Muscle of leg (tissue), 16 donors: ENCODE data around the gene ANXA8L1. TPM values are rescaled to one million over a fixed set of nuclear protein-coding genes. Genes with fewer than 3 reads are reported as not detected.
"Not testable (repeated sequence)": the region's sequence is repeated elsewhere in the genome, so short reads cannot be mapped to it uniquely, and the experiment has no call there.

Experiments used
- DNase-seq: peaks from one replicate; pipeline ENCODE4 v3.0.0; 2013
- H3K27ac ChIP-seq: one replicate; pipeline ENCODE4 v1.5.1; 2013; ENCODE audit warnings: mild to moderate bottlenecking, low read length, control low read depth
- H3K27me3 ChIP-seq: one replicate; pipeline ENCODE4 v1.6.1; 2013; ENCODE audit warnings: low read length; ENCODE audit not compliant: control insufficient read depth, insufficient read depth
- H3K36me3 ChIP-seq: one replicate; pipeline ENCODE4 v1.6.1; 2013; ENCODE audit warnings: low read length; ENCODE audit not compliant: control insufficient read depth, insufficient read depth
- H3K4me1 ChIP-seq: one replicate; pipeline ENCODE4 v1.6.1; 2013; ENCODE audit warnings: low read length; ENCODE audit not compliant: control insufficient read depth, insufficient read depth
- H3K4me3 ChIP-seq: one replicate; pipeline ENCODE4 v1.5.1; 2013; ENCODE audit warnings: low read length, control low read depth
- H3K9me3 ChIP-seq: replicated peaks from 2 replicates; pipeline ENCODE4 v1.6.1; 2013; ENCODE audit warnings: low read depth, low read length; ENCODE audit not compliant: control insufficient read depth
- WGBS: methylation state at CpG from one replicate; pipeline ENCODE4 v1.1.5; 2013; ENCODE audit warnings: missing lambda C conversion rate; ENCODE audit not compliant: insufficient coverage; 5-methylcytosine and 5-hydroxymethylcytosine counted together
- long read RNA-seq, 11 donors: transcript quantifications; one replicate each; lab custom pipeline, GENCODE V29; 2026
- polyA plus RNA-seq, 8 donors: library from polyadenylated mRNA; unstranded; fragments of 120-200 nt; gene quantifications; one replicate each; pipeline versions ENCODE4 v1.2.1 to v1.2.3, GENCODE V29; 2013; ENCODE audit warnings: inconsistent platforms in 1 of 8, low replicate concordance in 1 of 8; ENCODE audit not compliant: insufficient read length in 8 of 8, insufficient read depth in 1 of 8
- total RNA-seq: library from RNA; stranded (reverse); fragments of 120-200 nt; gene quantifications from one replicate; pipeline ENCODE4 v1.2.4, GENCODE V29; 2013

The ANXA8L1 gene
- total RNA-seq, result not detected
- 1 to 10 TPM in 1 of 8 donors, under 1 TPM in 3, not detected in 4; 0.15 to 3.9 (median 0.32) TPM for polyA plus RNA-seq
- long read RNA-seq, donor 1, result 0 reads
- long read RNA-seq, donor 2, partial matches to known transcripts, result 0 of 1 reads
- long read RNA-seq, donor 2, other reads (novel, unspliced or antisense), result 0 of 1 reads
- long read RNA-seq, donor 3, result 0 reads
- long read RNA-seq, donor 4, partial matches to known transcripts, result 0 of 1 reads
- long read RNA-seq, donor 4, other reads (novel, unspliced or antisense), result 0 of 1 reads
- long read RNA-seq, donor 5, result 0 reads
- long read RNA-seq, donor 6, result 0 reads
- long read RNA-seq, donor 7, result 0 reads
- long read RNA-seq, donor 8, result 0 reads
- long read RNA-seq, donor 9, result 0 reads
- long read RNA-seq, donor 10, result 0 reads
- long read RNA-seq, donor 11, result 0 reads

GRCh38 chr10:46375406-46375805, at the start of gene ANXA8L1:
Gene ANXA8L1, plus strand, starts transcription at chr10:46375776. Its CDS starts 76 bp downstream, at chr10:46375852.
- H3K9me3 ChIP-seq, H3K4me3 ChIP-seq, DNase-seq, H3K27me3 ChIP-seq, H3K36me3 ChIP-seq, H3K27ac ChIP-seq, H3K4me1 ChIP-seq: not testable (repeated sequence)
- no CpG with 5 or more reads among the region's 11 CpGs for WGBS

GRCh38 chr10:46326066-46326465, 49.5 kb upstream of the ANXA8L1 start:
- Histone ChIP-seq H3K27ac (no peak overlapping the region), H3K27me3 (no peaks in the 10 kb centered on the region), H3K9me3 (no peaks in the 10 kb centered on the region), H3K4me3 (no peak overlapping the region), H3K36me3 (no peaks in the 10 kb centered on the region), H3K4me1 (peaks cover 18% of the 10 kb centered on the region)
- DNase-seq, result no peak
- WGBS, result no CpG with 5 or more reads among the region's 1 CpG

- DNase-seq, result no peak
- peaks cover 18% of the 10 kb centered on the region for H3K4me1 ChIP-seq
- no peaks in the 10 kb centered on the region for H3K9me3 ChIP-seq
- H3K27me3 ChIP-seq, result no peaks in the 10 kb centered on the region
- H3K36me3 ChIP-seq, result no peaks in the 10 kb centered on the region
- no peak overlapping the region for H3K27ac ChIP-seq
- 88% methylated on average over 4 of the region's 4 CpGs for WGBS
- H3K4me3 ChIP-seq, result no peak overlapping the region
Measured at GRCh38 chr10:46326971-46327370, 48.6 kb upstream of the ANXA8L1 start.

GRCh38 chr10:46327685-46328084, 47.9 kb upstream of the ANXA8L1 start:
- no peaks in the 10 kb centered on the region for H3K9me3 ChIP-seq
- no peak for DNase-seq
- H3K4me3 ChIP-seq, result no peak overlapping the region
- WGBS, result 79% methylated on average over 5 of the region's 5 CpGs
- no peaks in the 10 kb centered on the region for H3K36me3 ChIP-seq
- H3K27ac ChIP-seq, result no peak overlapping the region
- H3K4me1 ChIP-seq, result peaks cover 18% of the 10 kb centered on the region
- no peaks in the 10 kb centered on the region for H3K27me3 ChIP-seq

GRCh38 chr10:46328853-46329689, 46.5 kb upstream of the ANXA8L1 start:
- WGBS, result 73% methylated on average over 7 of the region's 9 CpGs
- Histone ChIP-seq H3K27ac (peak overlapping the region; percentile 35), H3K27me3 (no peaks in the 10 kb centered on the region), H3K4me1 (peaks cover 18% of the 10 kb centered on the region), H3K4me3 (no peak overlapping the region), H3K36me3 (no peaks in the 10 kb centered on the region), H3K9me3 (no peaks in the 10 kb centered on the region)
- peak; percentile 56 for DNase-seq

GRCh38 chr10:46329690-46330016, 45.9 kb upstream of the ANXA8L1 start:
- WGBS, result 32% methylated on average over 6 of the region's 8 CpGs
- H3K4me3 ChIP-seq, result no peak overlapping the region
- no peaks in the 10 kb centered on the region for H3K27me3 ChIP-seq
- DNase-seq, result no peak
- H3K4me1 ChIP-seq, result peaks cover 18% of the 10 kb centered on the region
- no peak overlapping the region for H3K27ac ChIP-seq
- no peaks in the 10 kb centered on the region for H3K36me3 ChIP-seq
- no peaks in the 10 kb centered on the region for H3K9me3 ChIP-seq

GRCh38 chr10:46330894-46331293, 44.7 kb upstream of the ANXA8L1 start:
- DNase-seq, result no peak
- H3K4me1 ChIP-seq, result peaks cover 18% of the 10 kb centered on the region
- H3K27ac ChIP-seq, result no peak overlapping the region
- H3K27me3 ChIP-seq, result no peaks in the 10 kb centered on the region
- H3K4me3 ChIP-seq, result no peak overlapping the region
- no peaks in the 10 kb centered on the region for H3K36me3 ChIP-seq
- no peaks in the 10 kb centered on the region for H3K9me3 ChIP-seq
- WGBS, result 50% methylated on average over 2 of the region's 3 CpGs

- not testable (repeated sequence) for H3K27ac ChIP-seq, H3K4me3 ChIP-seq, H3K9me3 ChIP-seq, H3K4me1 ChIP-seq, H3K27me3 ChIP-seq, DNase-seq, H3K36me3 ChIP-seq
- WGBS, result no CpG with 5 or more reads among the region's 4 CpGs
Measured at GRCh38 chr10:46365484-46365883, 10.1 kb upstream of the ANXA8L1 start.

GRCh38 chr10:46367209-46367608, 8.4 kb upstream of the ANXA8L1 start:
- not testable (repeated sequence) for H3K27me3 ChIP-seq, DNase-seq, H3K4me3 ChIP-seq, H3K9me3 ChIP-seq, H3K4me1 ChIP-seq, H3K27ac ChIP-seq, H3K36me3 ChIP-seq
- no CpG with 5 or more reads among the region's 5 CpGs for WGBS

GRCh38 chr10:46367666-46368240, 7.8 kb upstream of the ANXA8L1 start:
- H3K9me3 ChIP-seq, H3K27ac ChIP-seq, DNase-seq, H3K36me3 ChIP-seq, H3K27me3 ChIP-seq, H3K4me1 ChIP-seq, H3K4me3 ChIP-seq: not testable (repeated sequence)
- no CpG with 5 or more reads among the region's 8 CpGs for WGBS
